GM12891 (cell line): ENCODE data around the gene CDH15.
"Not testable (repeated sequence)": the region's sequence is repeated elsewhere in the genome, so short reads cannot be mapped to it uniquely, and the experiment has no call there.

Experiments used
- DNase-seq: peaks from one replicate; pipeline ENCODE4 v3.0.0; 2011; ENCODE audit warnings: low spot score; ENCODE audit not compliant: insufficient read length
- FAIRE-seq: peaks from 2 replicates; lab custom pipeline; 2011; peaks lifted over from hg19 to GRCh38; lab: Jason Lieb, UNC
- PAX5 ChIP-seq: IDR thresholded peaks from 2 replicates; pipeline ENCODE4 v1.6.1; 2011; ENCODE audit warnings: low read length, moderate library complexity, mild to moderate bottlenecking; ENCODE audit not compliant: insufficient read depth, severe bottlenecking
- POLR2A ChIP-seq: IDR thresholded peaks from 2 replicates; pipeline ENCODE4 v1.6.1; 2011; ENCODE audit warnings: low read depth, low read length, control low read depth
- POLR2AphosphoS5 ChIP-seq: IDR thresholded peaks from 2 replicates; pipeline ENCODE4 v1.6.1; 2011; ENCODE audit warnings: low read depth, low read length, control low read depth
- POU2F2 ChIP-seq: IDR thresholded peaks from 2 replicates; pipeline ENCODE4 v1.6.1; 2011; ENCODE audit warnings: low read depth, mild to moderate bottlenecking, control low read depth, low read length, moderate library complexity
- SPI1 ChIP-seq: IDR thresholded peaks from 2 replicates; pipeline ENCODE4 v1.6.1; 2011; ENCODE audit warnings: low read depth, low read length, control low read depth
- TAF1 ChIP-seq: IDR thresholded peaks from 2 replicates; pipeline ENCODE4 v1.6.1; 2011; ENCODE audit warnings: low read depth, low read length, control low read depth

Gene CDH15

GRCh38 chr16:89164436-89164835 lies 7.1 kb upstream of the CDH15 start:
- no peak for DNase-seq
- no peak for FAIRE-seq
- TF ChIP-seq SPI1: no peak
- no peak for TF ChIP-seq POU2F2
- no peak for TF ChIP-seq TAF1
- no peak for TF ChIP-seq POLR2A
- no peak for TF ChIP-seq PAX5
- TF ChIP-seq POLR2AphosphoS5: no peak

GRCh38 chr16:89164847-89165680 lies 6.5 kb upstream of the CDH15 start:
- TF ChIP-seq POU2F2 (no peak), POLR2A (no peak), POLR2AphosphoS5 (no peak), TAF1 (no peak), SPI1 (no peak), PAX5 (no peak)
- no peak for DNase-seq
- no peak for FAIRE-seq

- not testable (repeated sequence) for FAIRE-seq, DNase-seq
Measured at GRCh38 chr16:89165681-89165979, 5.9 kb upstream of the CDH15 start.

GRCh38 chr16:89166696-89167424 lies 4.7 kb upstream of the CDH15 start:
- TF ChIP-seq TAF1 (no peak), SPI1 (no peak)
- DNase-seq: no peak
- FAIRE-seq: no peak

GRCh38 chr16:89167425-89167941 lies 4.1 kb upstream of the CDH15 start:
- TF ChIP-seq TAF1: no peak
- TF ChIP-seq SPI1: no peak
- TF ChIP-seq POLR2AphosphoS5: no peak
- no peak for TF ChIP-seq POLR2A
- 0 out of 2 replicates have a peak, but pooled peaks have one; percentile 60 for TF ChIP-seq POU2F2
- TF ChIP-seq PAX5: peak; percentile 37
- FAIRE-seq: peak; percentile 94
- peak; percentile 91 for DNase-seq

- FAIRE-seq (no peak), DNase-seq (no peak)
- TF ChIP-seq SPI1: no peak
- TF ChIP-seq POLR2AphosphoS5: no peak
- TF ChIP-seq POLR2A: no peak
- TF ChIP-seq POU2F2: no peak
- TF ChIP-seq PAX5: no peak
- no peak for TF ChIP-seq TAF1
Measured at GRCh38 chr16:89168381-89169189, 3.0 kb upstream of the CDH15 start.

GRCh38 chr16:89169778-89170177 lies 1.8 kb upstream of the CDH15 start:
- no peak for FAIRE-seq
- DNase-seq: no peak
- no peak for TF ChIP-seq POLR2AphosphoS5
- no peak for TF ChIP-seq PAX5

GRCh38 chr16:89170346-89171215 lies 967 bp upstream of the CDH15 start:
- FAIRE-seq: no peak
- TF ChIP-seq SPI1 (no peak), POLR2A (no peak), TAF1 (no peak), POLR2AphosphoS5 (no peak), POU2F2 (no peak)
- DNase-seq: no peak

GRCh38 chr16:89172171-89172527 lies 601 bp downstream of the CDH15 start:
- FAIRE-seq: no peak
- DNase-seq: no peak
- no peak for TF ChIP-seq PAX5
- TF ChIP-seq POLR2AphosphoS5: no peak
- no peak for TF ChIP-seq POLR2A
